Left renal cortex interstitium (tissue), 4 donors: Measurements from ENCODE around the gene JAGN1. TPM values are rescaled to one million over a fixed set of nuclear protein-coding genes. Genes with fewer than 3 reads are reported as not detected.

Source experiments
- DNase-seq, 4 donors: peaks; one replicate each; pipeline ENCODE4 v3.0.0-alpha.2; 2013; ENCODE audit warnings: low read depth in 4 of 4, low spot score in 2 of 4, missing footprints in 1 of 4
- polyA plus RNA-seq, 4 donors: library from polyadenylated mRNA; unstranded; fragments of 120-200 nt; gene quantifications; one replicate each; pipeline ENCODE4 v1.2.1, GENCODE V29; 2013; ENCODE audit not compliant: insufficient read length in 4 of 4

Gene JAGN1
- polyA plus RNA-seq, 4 donors: 41.8 to 50.7 (median 44.4) TPM

- no peak for DNase-seq
Observed at GRCh38 chr3:9942934-9943690, 52.7 kb downstream of the JAGN1 start.

Other genes starting within 250 kb of the JAGN1 start
- 10 to 100 TPM; 32.4 to 36.4 (median 34.4) TPM for gene MTMR14, start 241.1 kb upstream of the JAGN1 start, polyA plus RNA-seq
- gene CPNE9, start 186.8 kb upstream of the JAGN1 start, polyA plus RNA-seq: under 1 TPM in 2 of 4 donors, not detected in 2; 0.14 to 0.30 TPM
- gene BRPF1, start 158.9 kb upstream of the JAGN1 start, polyA plus RNA-seq: 10 to 100 TPM; 17.9 to 23.9 (median 20.9) TPM
- 10 to 100 TPM; 47.5 to 82.6 (median 57.0) TPM for gene OGG1, start 140.7 kb upstream of the JAGN1 start, polyA plus RNA-seq
- gene CAMK1, start 120.7 kb upstream of the JAGN1 start, polyA plus RNA-seq: 10 to 100 TPM; 16.3 to 22.7 (median 21.7) TPM
- 10 to 100 TPM; 58.7 to 85.3 (median 72.3) TPM for gene TADA3, start 98.1 kb upstream of the JAGN1 start, polyA plus RNA-seq
- 100 to 1,000 TPM; 113 to 161 (median 142) TPM for gene ARPC4, start 97.5 kb upstream of the JAGN1 start, polyA plus RNA-seq
- 10 to 100 TPM; 28.2 to 96.7 (median 60.5) TPM for gene TTLL3, start 80.3 kb upstream of the JAGN1 start, polyA plus RNA-seq
- gene RPUSD3, start 46.6 kb upstream of the JAGN1 start, polyA plus RNA-seq: 10 to 100 TPM; 28.5 to 43.9 (median 36.5) TPM
- under 1 TPM in 2 of 4 donors, not detected in 2; 0.17 to 0.21 TPM for gene CIDEC, start 10.4 kb upstream of the JAGN1 start, polyA plus RNA-seq
- 10 to 100 TPM; 10.3 to 20.3 (median 12.1) TPM for gene IL17RE, start 12.2 kb downstream of the JAGN1 start, polyA plus RNA-seq
- 10 to 100 TPM; 37.8 to 47.6 (median 41.6) TPM for gene IL17RC, start 26.5 kb downstream of the JAGN1 start, polyA plus RNA-seq
- gene CRELD1, start 43.2 kb downstream of the JAGN1 start, polyA plus RNA-seq: 10 to 100 TPM; 48.8 to 80.5 (median 65.6) TPM
- gene PRRT3, start 61.8 kb downstream of the JAGN1 start, polyA plus RNA-seq: 1 to 10 TPM; 2.9 to 6.6 (median 4.6) TPM
- 100 to 1,000 TPM in 1 of 4 donors, 10 to 100 TPM in 3; 78.0 to 108 (median 84.2) TPM for gene EMC3, start 96.2 kb downstream of the JAGN1 start, polyA plus RNA-seq
- gene FANCD2, start 135.8 kb downstream of the JAGN1 start, polyA plus RNA-seq: 10 to 100 TPM; 16.2 to 25.6 (median 20.4) TPM
- under 1 TPM in 1 of 4 donors, not detected in 3; 0.27 TPM for gene FANCD2OS, start 217.6 kb downstream of the JAGN1 start, polyA plus RNA-seq
- gene BRK1, start 225.1 kb downstream of the JAGN1 start, polyA plus RNA-seq: 100 to 1,000 TPM; 179 to 228 (median 199) TPM